ENCODE data around the gene KAZALD1.

KAZALD1 gene, protein sequence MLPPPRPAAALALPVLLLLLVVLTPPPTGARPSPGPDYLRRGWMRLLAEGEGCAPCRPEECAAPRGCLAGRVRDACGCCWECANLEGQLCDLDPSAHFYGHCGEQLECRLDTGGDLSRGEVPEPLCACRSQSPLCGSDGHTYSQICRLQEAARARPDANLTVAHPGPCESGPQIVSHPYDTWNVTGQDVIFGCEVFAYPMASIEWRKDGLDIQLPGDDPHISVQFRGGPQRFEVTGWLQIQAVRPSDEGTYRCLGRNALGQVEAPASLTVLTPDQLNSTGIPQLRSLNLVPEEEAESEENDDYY

GRCh38 chr10:101061624-101062231, at the start of gene KAZALD1:
Gene KAZALD1 (plus strand): TSS chr10:101061989. CDS start chr10:101062593, 604 bp downstream.
- H3K4me3 Mint-ChIP-seq: peak within 1 kb of the TSS; percentile 97
- DNase-seq (ENCODE audit: low spot score): no peak
- H3K9me3 Mint-ChIP-seq: no peaks in the 10 kb centered on the region
- H3K27ac Mint-ChIP-seq: peak within 1 kb of the TSS; percentile 89
- H3K27me3 Mint-ChIP-seq (ENCODE audit: low read depth): peaks cover 44% of the 10 kb centered on the region
- peaks cover 12% of the 10 kb centered on the region for H3K36me3 Mint-ChIP-seq (ENCODE audit: low read depth)
- peaks cover 38% of the 10 kb centered on the region for H3K4me1 Mint-ChIP-seq (ENCODE audit: low read depth)

DNA sequence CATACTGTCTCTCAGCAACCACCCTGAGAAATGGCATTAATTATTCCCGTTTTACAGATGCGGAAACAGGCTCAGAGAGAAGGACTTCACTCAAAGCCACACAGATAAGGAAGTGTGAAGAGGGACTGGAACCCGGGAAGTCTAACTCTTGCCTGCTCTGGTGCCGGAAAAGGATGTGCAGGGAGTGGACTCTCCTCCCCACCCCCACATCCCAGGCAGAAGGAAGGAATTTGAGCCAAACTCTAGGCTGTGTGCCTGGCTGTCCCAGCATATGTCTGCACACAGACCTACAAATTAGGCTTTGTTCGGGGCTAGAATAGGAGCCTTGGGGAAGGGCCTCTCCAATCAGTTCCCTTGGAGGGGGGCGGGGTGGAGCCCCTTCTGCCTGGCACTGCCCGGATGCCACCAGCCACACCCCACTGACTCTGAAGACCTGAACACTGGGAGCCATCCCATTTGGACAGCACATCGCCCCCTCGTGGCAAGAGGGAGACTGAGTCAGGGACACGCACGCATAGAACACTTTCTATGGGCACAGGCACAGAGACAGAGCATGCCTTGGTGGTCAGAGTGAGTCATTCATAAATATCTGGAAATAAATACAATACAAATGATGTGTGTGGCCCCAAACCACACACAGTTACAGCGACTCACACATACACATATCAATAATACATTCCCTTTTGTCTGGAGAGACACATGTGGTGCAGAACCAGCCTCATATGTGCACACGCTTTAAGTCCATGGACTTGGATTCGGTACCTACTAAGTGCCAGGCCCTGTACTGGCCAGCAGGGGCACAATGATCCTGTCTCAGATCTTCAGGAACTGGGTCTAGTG, 49.0 kb upstream of the KAZALD1 start:
- Mint-ChIP-seq H3K27me3 (ENCODE audit: low read depth) (peaks cover 14% of the 10 kb centered on the region), H3K27ac (no peak overlapping the region), H3K36me3 (ENCODE audit: low read depth) (no peaks in the 10 kb centered on the region), H3K4me1 (ENCODE audit: low read depth) (peaks cover 12% of the 10 kb centered on the region), H3K4me3 (no peak overlapping the region), H3K9me3 (no peaks in the 10 kb centered on the region)
- peak; percentile 75 for DNase-seq (ENCODE audit: low spot score)

DNA sequence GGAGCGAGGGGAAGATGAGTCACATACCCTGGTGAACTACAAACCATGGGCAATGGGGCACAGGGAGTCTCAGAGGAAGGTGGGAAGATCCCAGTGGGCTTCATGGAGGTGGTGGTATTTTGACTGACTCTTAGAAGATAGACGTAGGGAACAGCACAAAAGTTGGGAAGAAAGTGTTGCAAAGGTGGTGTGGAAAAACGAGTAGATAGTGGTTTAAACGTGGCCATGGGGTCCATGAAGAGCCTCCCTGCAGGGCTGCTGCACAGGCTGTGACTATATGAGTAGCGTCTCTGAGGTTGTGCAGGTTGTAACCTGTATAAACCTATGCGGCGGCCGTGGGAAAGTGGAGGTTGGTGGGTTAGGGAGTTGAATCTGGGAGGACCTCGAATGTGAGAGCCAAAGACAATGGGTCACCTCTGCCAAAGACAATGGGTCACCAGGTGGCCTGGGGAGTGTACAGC, 48.4 kb upstream of the KAZALD1 start:
- Mint-ChIP-seq H3K4me1 (ENCODE audit: low read depth) (peaks cover 13% of the 10 kb centered on the region), H3K36me3 (ENCODE audit: low read depth) (no peaks in the 10 kb centered on the region), H3K9me3 (no peaks in the 10 kb centered on the region), H3K27ac (no peak overlapping the region), H3K27me3 (ENCODE audit: low read depth) (peaks cover 19% of the 10 kb centered on the region), H3K4me3 (no peak overlapping the region)
- DNase-seq (ENCODE audit: low spot score): no peak

DNA sequence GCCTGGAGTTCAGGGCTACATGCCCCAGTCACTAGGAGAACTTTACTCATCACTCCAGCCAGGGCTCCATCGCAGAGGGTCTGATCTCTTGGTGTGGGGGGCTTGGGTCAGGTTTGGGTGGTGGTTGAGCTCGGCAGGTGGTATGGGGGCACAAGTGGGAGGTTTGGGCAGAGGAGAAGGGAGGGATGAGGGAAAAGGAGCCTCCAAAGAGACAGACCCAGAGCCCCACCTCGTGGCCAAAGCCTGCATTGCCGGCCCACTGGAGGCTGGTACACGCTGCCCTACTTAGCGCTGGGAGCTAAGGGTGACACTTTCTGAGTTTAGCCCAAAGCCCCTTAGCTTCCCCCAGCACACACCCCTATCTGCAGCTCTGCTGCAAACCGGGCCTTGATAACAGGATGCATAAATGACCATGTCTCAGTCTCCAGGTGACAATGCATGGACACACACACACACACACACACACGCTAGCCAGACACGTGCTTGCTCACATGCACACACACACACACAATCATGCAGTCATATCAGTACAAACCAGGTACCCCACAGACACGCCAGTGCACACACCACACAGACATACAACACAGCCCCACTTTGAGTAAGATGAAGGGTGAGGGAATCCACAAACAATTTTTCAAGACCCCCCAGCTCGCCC, 47.4 kb upstream of the KAZALD1 start:
- Mint-ChIP-seq H3K4me3 (no peak overlapping the region), H3K9me3 (no peaks in the 10 kb centered on the region), H3K27me3 (ENCODE audit: low read depth) (peaks cover 22% of the 10 kb centered on the region), H3K27ac (no peak overlapping the region), H3K36me3 (ENCODE audit: low read depth) (no peaks in the 10 kb centered on the region), H3K4me1 (ENCODE audit: low read depth) (peaks cover 16% of the 10 kb centered on the region)
- DNase-seq (ENCODE audit: low spot score): peak; percentile 53

DNA sequence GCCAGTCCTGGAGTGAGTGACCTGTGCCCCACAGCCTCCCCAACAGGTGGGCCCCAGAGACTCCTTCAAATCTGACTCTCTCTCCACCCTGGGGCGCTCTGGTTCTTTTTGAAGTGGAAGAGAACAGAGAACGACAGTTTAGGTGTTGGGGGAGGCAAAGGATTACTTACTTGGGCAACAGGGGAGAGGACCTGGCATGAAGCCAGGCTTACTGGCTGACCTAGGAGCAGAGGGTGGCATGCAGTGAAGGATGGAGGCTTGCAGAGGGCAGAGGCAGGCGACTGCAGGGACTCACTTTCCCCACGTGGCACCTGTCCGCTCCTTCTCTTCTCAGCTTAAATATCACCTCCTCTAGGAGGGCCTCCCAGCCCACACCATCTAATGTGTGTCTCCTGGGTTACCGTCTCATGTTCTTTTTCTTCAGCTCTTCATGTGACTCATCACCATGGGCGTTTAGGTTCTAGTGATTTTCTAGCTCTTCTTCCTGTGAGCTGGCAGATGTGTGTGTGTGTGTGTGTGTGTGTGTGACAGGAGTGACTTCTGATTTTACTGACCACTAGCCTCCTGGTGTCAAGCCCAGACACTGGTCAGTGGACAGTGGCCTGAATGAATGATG, 46.7 kb upstream of the KAZALD1 start:
- no peak overlapping the region for H3K4me3 Mint-ChIP-seq
- peaks cover 16% of the 10 kb centered on the region for H3K4me1 Mint-ChIP-seq (ENCODE audit: low read depth)
- H3K27ac Mint-ChIP-seq: no peak overlapping the region
- H3K36me3 Mint-ChIP-seq (ENCODE audit: low read depth): no peaks in the 10 kb centered on the region
- peaks cover 26% of the 10 kb centered on the region for H3K27me3 Mint-ChIP-seq (ENCODE audit: low read depth)
- no peaks in the 10 kb centered on the region for H3K9me3 Mint-ChIP-seq
- peak; percentile 17 for DNase-seq (ENCODE audit: low spot score)

GRCh38 chr10:101015582-101015973, 46.2 kb upstream of the KAZALD1 start:
- no peak overlapping the region for H3K27ac Mint-ChIP-seq
- no peaks in the 10 kb centered on the region for H3K36me3 Mint-ChIP-seq (ENCODE audit: low read depth)
- H3K4me3 Mint-ChIP-seq: no peak overlapping the region
- H3K27me3 Mint-ChIP-seq (ENCODE audit: low read depth): peaks cover 26% of the 10 kb centered on the region
- no peaks in the 10 kb centered on the region for H3K9me3 Mint-ChIP-seq
- DNase-seq (ENCODE audit: low spot score): no peak
- peaks cover 16% of the 10 kb centered on the region for H3K4me1 Mint-ChIP-seq (ENCODE audit: low read depth)

DNA sequence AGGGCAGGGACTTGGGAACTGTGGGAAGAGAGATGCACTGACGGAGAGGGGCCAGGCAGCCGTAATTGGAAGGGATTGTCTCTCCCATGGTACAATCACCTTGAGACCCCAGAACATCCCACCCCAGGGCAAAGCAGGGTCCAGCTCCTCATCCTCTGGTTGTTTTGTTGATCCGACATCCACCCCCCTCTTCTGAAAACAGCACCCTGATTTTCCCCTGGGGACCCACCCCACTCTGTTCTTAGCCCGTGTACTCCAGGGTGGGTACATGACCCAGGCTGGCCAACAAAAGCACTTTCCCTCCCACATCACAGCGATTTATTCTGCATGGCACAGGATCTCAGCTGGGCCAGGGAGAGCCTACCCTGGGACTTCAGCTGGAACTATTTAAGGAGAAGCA, 45.0 kb upstream of the KAZALD1 start:
- Mint-ChIP-seq H3K36me3 (ENCODE audit: low read depth) (no peaks in the 10 kb centered on the region), H3K27me3 (ENCODE audit: low read depth) (peaks cover 30% of the 10 kb centered on the region), H3K4me1 (ENCODE audit: low read depth) (peaks cover 16% of the 10 kb centered on the region), H3K27ac (no peak overlapping the region), H3K9me3 (no peaks in the 10 kb centered on the region), H3K4me3 (no peak overlapping the region)
- DNase-seq (ENCODE audit: low spot score): no peak

GRCh38 chr10:101018118-101018599, 43.6 kb upstream of the KAZALD1 start:
- DNase-seq (ENCODE audit: low spot score): no peak
- Mint-ChIP-seq H3K4me3 (no peak overlapping the region), H3K9me3 (no peaks in the 10 kb centered on the region), H3K27me3 (ENCODE audit: low read depth) (peaks cover 30% of the 10 kb centered on the region), H3K36me3 (ENCODE audit: low read depth) (no peaks in the 10 kb centered on the region), H3K27ac (no peak overlapping the region), H3K4me1 (ENCODE audit: low read depth) (peaks cover 11% of the 10 kb centered on the region)

GRCh38 chr10:101018600-101019439, 43.0 kb upstream of the KAZALD1 start:
- Mint-ChIP-seq H3K9me3 (no peaks in the 10 kb centered on the region), H3K27me3 (ENCODE audit: low read depth) (peaks cover 30% of the 10 kb centered on the region), H3K36me3 (ENCODE audit: low read depth) (no peaks in the 10 kb centered on the region), H3K4me1 (ENCODE audit: low read depth) (peaks cover 9% of the 10 kb centered on the region), H3K4me3 (no peak overlapping the region), H3K27ac (no peak overlapping the region)
- peak; percentile 81 for DNase-seq (ENCODE audit: low spot score)

DNA sequence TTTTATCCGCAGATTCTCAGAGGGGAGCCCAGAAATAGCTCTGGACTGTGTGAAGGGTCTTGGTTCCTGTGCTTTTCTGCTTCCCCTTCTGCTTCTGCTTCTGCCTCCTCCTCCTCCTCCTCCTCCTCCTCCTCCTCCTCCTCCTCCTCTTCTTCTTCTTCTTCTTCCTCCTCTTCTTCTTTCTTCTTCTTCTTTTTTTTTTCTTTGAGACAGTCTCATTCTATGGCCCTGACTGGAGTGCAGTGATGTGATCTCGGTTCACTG, 42.4 kb upstream of the KAZALD1 start:
- Mint-ChIP-seq H3K4me3 (no peak overlapping the region), H3K4me1 (ENCODE audit: low read depth) (peaks cover 6% of the 10 kb centered on the region), H3K27me3 (ENCODE audit: low read depth) (peaks cover 30% of the 10 kb centered on the region), H3K27ac (no peak overlapping the region), H3K9me3 (no peaks in the 10 kb centered on the region), H3K36me3 (ENCODE audit: low read depth) (no peaks in the 10 kb centered on the region)
- DNase-seq (ENCODE audit: low spot score): no peak

DNA sequence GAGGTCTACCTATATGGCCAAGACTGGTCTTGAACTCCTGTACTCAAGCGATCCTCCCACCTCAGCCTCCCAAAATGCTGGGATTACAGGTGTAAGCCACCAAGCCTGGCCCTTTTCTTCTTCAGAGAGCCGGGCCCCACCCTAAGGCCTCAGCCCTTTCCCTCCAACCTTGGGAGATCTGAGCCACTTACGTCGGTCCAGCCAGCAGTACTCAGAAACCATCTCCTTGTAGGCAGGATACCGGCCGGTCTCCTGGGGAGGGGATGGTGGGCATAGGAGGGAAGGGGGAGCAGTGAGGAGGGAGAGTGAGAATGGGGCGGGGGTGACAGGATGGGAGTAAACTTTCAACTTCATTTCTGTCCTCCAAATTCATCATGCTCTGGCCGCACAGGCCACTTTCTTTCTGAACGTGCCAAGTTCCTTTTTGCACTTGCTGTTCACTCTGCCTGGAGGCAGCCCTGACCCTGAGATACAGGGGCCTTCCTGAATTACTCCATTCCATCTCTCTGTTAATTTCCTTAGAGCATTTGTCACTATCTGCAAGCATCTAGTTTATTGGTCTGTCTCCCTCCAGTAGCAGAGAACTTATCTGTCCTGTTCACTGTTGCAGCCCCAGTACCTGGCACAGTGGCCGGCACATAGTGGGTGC, 41.2 kb upstream of the KAZALD1 start:
- Mint-ChIP-seq H3K27ac (no peak overlapping the region), H3K36me3 (ENCODE audit: low read depth) (no peaks in the 10 kb centered on the region), H3K27me3 (ENCODE audit: low read depth) (peaks cover 30% of the 10 kb centered on the region), H3K4me1 (ENCODE audit: low read depth) (peaks cover 4% of the 10 kb centered on the region), H3K9me3 (no peaks in the 10 kb centered on the region), H3K4me3 (no peak overlapping the region)
- no peak for DNase-seq (ENCODE audit: low spot score)

GRCh38 chr10:101021239-101021638, 40.5 kb upstream of the KAZALD1 start:
- Mint-ChIP-seq H3K9me3 (no peaks in the 10 kb centered on the region), H3K4me1 (ENCODE audit: low read depth) (peaks cover 4% of the 10 kb centered on the region), H3K27me3 (ENCODE audit: low read depth) (peaks cover 28% of the 10 kb centered on the region), H3K4me3 (no peak overlapping the region), H3K36me3 (ENCODE audit: low read depth) (no peaks in the 10 kb centered on the region), H3K27ac (no peak overlapping the region)
- DNase-seq (ENCODE audit: low spot score): no peak
